K562 (cell line): ENCODE results near the gene SLC10A3. TPM values are rescaled to one million over a fixed set of nuclear protein-coding genes. Genes with fewer than 3 reads are reported as not detected.
A peak's percentile ranks its signal among the peaks of the same experiment; 100 is the strongest.

ENCODE experiments used
- ETS2 ChIP-seq: IDR thresholded peaks from 2 replicates; pipeline ENCODE4 v1.6.1; 2016; ENCODE audit warnings: borderline replicate concordance, missing genetic modification characterization, mild to moderate bottlenecking, moderate library complexity, missing compliant biosample characterization; ENCODE audit not compliant: poor library complexity, severe bottlenecking
- HDAC6 ChIP-seq: IDR thresholded peaks from 2 replicates; pipeline ENCODE4 v1.6.1; 2012; ENCODE audit warnings: low read depth, mild to moderate bottlenecking, control low read depth, inconsistent platforms, low read length, moderate library complexity
- IRF9 ChIP-seq: fragments of 450-650 bp; IDR thresholded peaks from 2 replicates; pipeline ENCODE4 v1.6.1; 2016; ENCODE audit warnings: missing biosample characterization, missing genetic modification characterization
- MEF2D ChIP-seq: conservative IDR thresholded peaks from 2 replicates; pipeline ENCODE4 v1.6.1; 2016; ENCODE audit warnings: low read depth, missing genetic modification characterization, missing compliant biosample characterization
- NFYB ChIP-seq: IDR thresholded peaks from 2 replicates; pipeline ENCODE4 v1.6.1; 2011; ENCODE audit warnings: mild to moderate bottlenecking, moderate library complexity; ENCODE audit not compliant: insufficient read length; ENCODE audit errors: extremely low read depth
- PHB2 ChIP-seq: fragments of 450-650 bp; IDR thresholded peaks from 2 replicates; pipeline ENCODE4 v1.6.1; 2017; ENCODE audit warnings: low read depth
- PHF21A ChIP-seq: fragments of 450-650 bp; IDR thresholded peaks from 2 replicates; pipeline ENCODE4 v1.6.1; 2017; ENCODE audit warnings: low read depth, borderline replicate concordance
- PPARD ChIP-seq: fragments of 250-450 bp; sonication (Bioruptor Pico); IDR thresholded peaks from 2 replicates; pipeline ENCODE4 v1.8.0; 2022; ENCODE audit warnings: inconsistent platforms, mild to moderate bottlenecking, moderate library complexity
- PREB ChIP-seq: sonication (generic); formaldehyde crosslinking; IDR thresholded peaks from 2 replicates; pipeline ENCODE4 v1.8.1; 2023; ENCODE audit warnings: mild to moderate bottlenecking, missing genetic modification reagents
- RBM22 ChIP-seq: fragments of 200-400 bp; formaldehyde crosslinking; IDR thresholded peaks from 2 replicates; pipeline ENCODE4 v1.6.1; 2018; ENCODE audit warnings: low read length, low read depth; ENCODE audit not compliant: poor library complexity, severe bottlenecking
- SMARCE1 ChIP-seq: fragments of 450-650 bp; IDR thresholded peaks from 2 replicates; pipeline ENCODE4 v1.7.1; 2016; ENCODE audit warnings: mild to moderate bottlenecking
- TBL1XR1 ChIP-seq, 2 experiments: IDR thresholded peaks; 2 replicates each; pipeline ENCODE4 v1.6.1; 2012; ENCODE audit warnings: improper control_type of control experiment in 2 of 2, low read length in 2 of 2, mild to moderate bottlenecking in 1 of 2
- TCF7 ChIP-seq: sonication (generic); IDR thresholded peaks from 2 replicates; pipeline ENCODE4 v1.6.1; 2016; ENCODE audit warnings: antibody characterized with exemption, borderline replicate concordance
- ZNF134 ChIP-seq: fragments of 250-450 bp; sonication (Bioruptor Pico); conservative IDR thresholded peaks from 2 replicates; pipeline ENCODE4 v1.4.0; 2020
- polyA plus RNA-seq, 8 experiments: library from polyadenylated mRNA; depleted of rRNA in 4 of 8; stranded (reverse) in 5 of 8; unstranded in 3 of 8; fragments of >200 nt; fragmentation: Nextera tagmentation in 2 of 8; fragmentation: Illumina TruSeq in 1 of 8; extraction: Ambion mirVana in 2 of 8; extraction: Trizol in 1 of 8; gene quantifications; 2 replicates each; pipeline versions ENCODE4 v1.2.1 to v1.2.3, GENCODE V29; 2011 to 2014; ENCODE audit warnings: inconsistent platforms in 1 of 8, missing spikeins in 1 of 8
- total RNA-seq, 7 experiments: library from RNA; depleted of rRNA in 6 of 7; stranded (reverse); fragments of >200 nt in 6 of 7; fragmentation: Illumina TruSeq in 2 of 7; extraction: Trizol in 2 of 7; gene quantifications; 2 replicates each; pipeline versions ENCODE4 v1.2.1 to v1.2.3, GENCODE V29; 2011 to 2021; ENCODE audit warnings: low replicate concordance in 1 of 7
- TF ChIP-seq, protein P1 (sequence below): fragments of 450-650 bp; IDR thresholded peaks from 2 replicates; pipeline ENCODE4 v1.7.1; 2018; ENCODE audit warnings: mild to moderate bottlenecking, low read depth; ENCODE audit not compliant: partially characterized antibody
- TF ChIP-seq, protein P2 (sequence below), 2 experiments: fragments of 450-650 bp in 1 of 2; sonication (generic) in 1 of 2; formaldehyde crosslinking; conservative IDR thresholded peaks; 2 replicates each; pipeline versions ENCODE4 v1.4.0 to v1.8.1; 2020 to 2022; ENCODE audit warnings: mild to moderate bottlenecking in 1 of 2, missing genetic modification reagents in 1 of 2
- TF ChIP-seq, protein P3 (sequence below), 2 experiments: IDR thresholded peaks in 1 of 2; conservative IDR thresholded peaks in 1 of 2; 2 replicates each; pipeline ENCODE4 v1.6.1; 2016; ENCODE audit warnings: low read depth in 2 of 2, mild to moderate bottlenecking in 1 of 2, missing compliant biosample characterization in 1 of 2, missing genetic modification characterization in 1 of 2, moderate library complexity in 1 of 2

SLC10A3 gene
- total and polyA plus RNA-seq, 9 of the 15 experiments (the other 6 are each of a cell fraction or from before 2014, with no cell fraction given): 5.2 to 30.6 (median 16.7) TPM

DNA sequence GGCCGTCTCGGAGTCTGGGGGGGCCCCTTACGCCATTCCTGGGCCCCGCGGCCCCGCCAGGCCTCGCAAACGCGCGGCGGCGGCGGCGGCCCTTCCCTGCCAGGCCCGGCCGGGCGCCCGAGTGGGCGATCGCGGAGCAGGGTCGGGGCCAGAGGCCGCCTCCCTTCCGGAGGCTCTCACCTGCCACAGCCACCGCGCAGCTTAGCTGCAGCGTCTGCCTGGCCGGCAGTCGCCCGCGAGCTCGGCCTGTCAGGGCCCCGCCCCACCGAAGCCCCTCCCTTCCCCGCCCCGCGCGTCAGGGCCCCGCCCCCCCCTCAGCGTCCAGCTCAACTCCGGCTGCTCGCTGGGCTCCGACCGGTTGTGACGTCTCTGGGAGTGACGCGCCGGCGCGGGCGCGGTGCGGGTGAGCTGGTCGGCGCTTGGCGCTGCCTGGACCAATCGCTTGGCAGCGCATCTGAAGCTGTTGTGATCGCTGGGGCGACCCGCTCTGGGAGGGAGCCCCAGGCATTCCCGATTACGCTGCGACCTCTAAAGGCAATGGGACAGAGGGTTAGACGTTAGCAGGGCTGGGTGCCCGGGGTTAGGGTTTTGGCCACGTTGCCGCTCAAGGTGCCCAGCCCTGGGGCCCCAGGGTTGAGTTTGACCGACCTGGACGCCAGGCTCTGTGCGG, at the start of gene SLC10A3 (continued):
- TF ChIP-seq PPARD (CRISPR knock-in tag): no peak
- TF ChIP-seq RBM22: no peak
- TF ChIP-seq PHB2: no peak
- TF ChIP-seq ETS2 (tag): no peak
- TF ChIP-seq ZNF134 (CRISPR knock-in tag): no peak
- TF ChIP-seq PHF21A: no peak
- no peak for TF ChIP-seq TCF7
- TF ChIP-seq, protein P1, sequence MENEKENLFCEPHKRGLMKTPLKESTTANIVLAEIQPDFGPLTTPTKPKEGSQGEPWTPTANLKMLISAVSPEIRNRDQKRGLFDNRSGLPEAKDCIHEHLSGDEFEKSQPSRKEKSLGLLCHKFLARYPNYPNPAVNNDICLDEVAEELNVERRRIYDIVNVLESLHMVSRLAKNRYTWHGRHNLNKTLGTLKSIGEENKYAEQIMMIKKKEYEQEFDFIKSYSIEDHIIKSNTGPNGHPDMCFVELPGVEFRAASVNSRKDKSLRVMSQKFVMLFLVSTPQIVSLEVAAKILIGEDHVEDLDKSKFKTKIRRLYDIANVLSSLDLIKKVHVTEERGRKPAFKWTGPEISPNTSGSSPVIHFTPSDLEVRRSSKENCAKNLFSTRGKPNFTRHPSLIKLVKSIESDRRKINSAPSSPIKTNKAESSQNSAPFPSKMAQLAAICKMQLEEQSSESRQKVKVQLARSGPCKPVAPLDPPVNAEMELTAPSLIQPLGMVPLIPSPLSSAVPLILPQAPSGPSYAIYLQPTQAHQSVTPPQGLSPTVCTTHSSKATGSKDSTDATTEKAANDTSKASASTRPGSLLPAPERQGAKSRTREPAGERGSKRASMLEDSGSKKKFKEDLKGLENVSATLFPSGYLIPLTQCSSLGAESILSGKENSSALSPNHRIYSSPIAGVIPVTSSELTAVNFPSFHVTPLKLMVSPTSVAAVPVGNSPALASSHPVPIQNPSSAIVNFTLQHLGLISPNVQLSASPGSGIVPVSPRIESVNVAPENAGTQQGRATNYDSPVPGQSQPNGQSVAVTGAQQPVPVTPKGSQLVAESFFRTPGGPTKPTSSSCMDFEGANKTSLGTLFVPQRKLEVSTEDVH: no peak
- TF ChIP-seq, protein P2, sequence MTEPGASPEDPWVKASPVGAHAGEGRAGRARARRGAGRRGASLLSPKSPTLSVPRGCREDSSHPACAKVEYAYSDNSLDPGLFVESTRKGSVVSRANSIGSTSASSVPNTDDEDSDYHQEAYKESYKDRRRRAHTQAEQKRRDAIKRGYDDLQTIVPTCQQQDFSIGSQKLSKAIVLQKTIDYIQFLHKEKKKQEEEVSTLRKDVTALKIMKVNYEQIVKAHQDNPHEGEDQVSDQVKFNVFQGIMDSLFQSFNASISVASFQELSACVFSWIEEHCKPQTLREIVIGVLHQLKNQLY (CRISPR knock-in tag; conservative IDR thresholded peaks at IDR 0.05): 0 out of 4 replicates have a peak, but pooled peaks of 1 of the 2 experiments have one; percentile 17
- no peak for TF ChIP-seq HDAC6
- TF ChIP-seq, protein P3, sequence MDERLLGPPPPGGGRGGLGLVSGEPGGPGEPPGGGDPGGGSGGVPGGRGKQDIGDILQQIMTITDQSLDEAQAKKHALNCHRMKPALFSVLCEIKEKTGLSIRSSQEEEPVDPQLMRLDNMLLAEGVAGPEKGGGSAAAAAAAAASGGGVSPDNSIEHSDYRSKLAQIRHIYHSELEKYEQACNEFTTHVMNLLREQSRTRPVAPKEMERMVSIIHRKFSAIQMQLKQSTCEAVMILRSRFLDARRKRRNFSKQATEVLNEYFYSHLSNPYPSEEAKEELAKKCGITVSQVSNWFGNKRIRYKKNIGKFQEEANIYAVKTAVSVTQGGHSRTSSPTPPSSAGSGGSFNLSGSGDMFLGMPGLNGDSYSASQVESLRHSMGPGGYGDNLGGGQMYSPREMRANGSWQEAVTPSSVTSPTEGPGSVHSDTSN (CRISPR knock-in tag; IDR thresholded peaks at IDR 0.05; ENCODE audit: low read depth): no peak
- TF ChIP-seq, protein P3 (tag; conservative IDR thresholded peaks at IDR 0.05; ENCODE audit: low read depth): no peak
- peak; percentile 3 for TF ChIP-seq NFYB
- TF ChIP-seq IRF9 (tag): no peak
- no peak for TF ChIP-seq PREB (CRISPR knock-in tag)
- no peak for TF ChIP-seq MEF2D (tag)
- peak in 1 of 2 experiments; percentile 51; a peak in 2 of 4 replicates for TF ChIP-seq TBL1XR1 (IDR thresholded peaks at IDR 0.05; ENCODE audit: low read length in 2 of 2)
- no peak for TF ChIP-seq SMARCE1
